Heart left ventricle (tissue), 16 donors: ENCODE measurements around the gene CASZ1. TPM values are rescaled to one million over a fixed set of nuclear protein-coding genes. Genes with fewer than 3 reads are reported as not detected.

Source experiments
- ATAC-seq, 4 donors: fragments of 200-7000 bp; cut with Tn5 transposase; one replicate each; pipeline ENCODE4 v1.9.1; 2020 to 2022; ENCODE audit warnings: moderate library complexity in 4 of 4, mild to moderate bottlenecking in 3 of 4, moderate number of reproducible peaks in 1 of 4
- DNase-seq, 5 donors: peaks; one replicate each; pipeline ENCODE4 v3.0.0-alpha.2; 2020
- H3K27ac ChIP-seq, 12 donors: fragments of 200-600 bp; sonication (generic) in 4 of 12; one replicate each; pipeline versions ENCODE4 v1.5.0 to v1.8.0; 2016 to 2022; ENCODE audit warnings: mild to moderate bottlenecking in 2 of 12
- H3K27me3 ChIP-seq, 9 donors: fragments of 200-600 bp; sonication (generic) in 2 of 9; one replicate each; pipeline versions ENCODE4 v1.5.1 to v1.8.0; 2016 to 2022; ENCODE audit warnings: mild to moderate bottlenecking in 3 of 9
- H3K36me3 ChIP-seq, 9 donors: fragments of 200-600 bp; sonication (generic) in 2 of 9; one replicate each; pipeline versions ENCODE4 v1.5.0 to v1.8.0; 2018 to 2022; ENCODE audit warnings: mild to moderate bottlenecking in 2 of 9
- H3K4me1 ChIP-seq, 12 donors: fragments of 200-600 bp; sonication (generic) in 4 of 12; one replicate each; pipeline versions ENCODE4 v1.5.0 to v1.8.0; 2016 to 2022; ENCODE audit warnings: mild to moderate bottlenecking in 3 of 12
- H3K4me3 ChIP-seq, 12 donors: fragments of 200-600 bp; sonication (generic) in 4 of 12; one replicate each; pipeline versions ENCODE4 v1.5.0 to v1.8.0; 2017 to 2022; ENCODE audit warnings: mild to moderate bottlenecking in 9 of 12, moderate library complexity in 4 of 12
- H3K9me3 ChIP-seq, 12 donors: fragments of 200-600 bp; sonication (generic) in 4 of 12; one replicate each; pipeline versions ENCODE4 v1.5.0 to v1.8.0; 2016 to 2022; ENCODE audit warnings: mild to moderate bottlenecking in 1 of 12
- CTCF ChIP-seq, 12 donors: fragments of 200-600 bp; sonication (generic) in 4 of 12; IDR thresholded peaks; one replicate each; pipeline versions ENCODE4 v1.5.0 to v1.8.0; 2018 to 2022; ENCODE audit warnings: antibody characterized with exemption in 12 of 12, mild to moderate bottlenecking in 5 of 12
- POLR2A ChIP-seq, 2 donors: fragments of 450-650 bp; IDR thresholded peaks; one replicate each; pipeline ENCODE4 v1.6.1; 2017; ENCODE audit warnings: antibody characterized with exemption in 2 of 2, mild to moderate bottlenecking in 2 of 2, moderate library complexity in 2 of 2
- WGBS, 4 donors: extraction: QIAGEN DNeasy Blood & Tissue Kit in 2 of 4; methylation state at CpG; one replicate each; pipeline versions ENCODE4 v1.1.5 to v1.1.7; 2013 to 2018; 5-methylcytosine and 5-hydroxymethylcytosine counted together
- intact Hi-C, 10 donors: fragments of 100-400 bp; cut with DNase I; formaldehyde crosslinking; loops; one replicate each; pipeline versions ENCODE4 v1.11.1 to v1.14.2; 2022
- polyA plus RNA-seq, 2 donors: library from polyadenylated mRNA; stranded (reverse); fragments of 200-250 nt; gene quantifications; one replicate each; pipeline ENCODE4 v1.2.3, GENCODE V29; 2013
- total RNA-seq, 9 donors: library from RNA; depleted of rRNA in 2 of 9; stranded (reverse); fragments of >200 nt in 2 of 9; fragmentation: NEBNext Ultra II Directional in 3 of 9; extraction: Animal tissue kit (Norgen Biotek cat#: 25700) in 3 of 9; gene quantifications; one replicate each; pipeline versions ENCODE4 v1.1.0 to v1.2.4, GENCODE V29; 2016 to 2023
- donor health status: ischemic (EF 13 %, LVEDD 7.1; RV severe dilation, severe dysfunction).
- donor health status: healthy with polysubstance abuse.
- donor health status: DM: no; HTN: yes; CAD: no.
- donor health status: DM: no; HTN: no; CAD: no.
- donor health status: ischemic (EF 25% LVEDD 6.9; RV normal size, moderate dysfunction).
- donor health status: ischemic (EF 25% LVEDD 5.7; RV mildly dilated, moderate dysfunction).
- donor health status: healthy.
- donor health status: DM: yes; HTN: yes; CAD: no.
- donor health status: ischemic (EF 35%, LVEDD 5.7; RV mildly dilated, moderate dysfunction).
- donor health status: nonischemic (EF 11% LVEDD 7.7; RV severe dilation, severe dysfunction).
- donor health status: DM: yes; HTN: yes; CAD: no.
- donor health status: PGD.
- donor health status: ischemic (EF 29% LVEDD 5.4; RV normal size, mild dysfunction).
- donor health status: nonischemic (EF 23%, LVEDD 6.1; RV moderate dilation, normal function).

The CASZ1 gene
- total and polyA plus RNA-seq, 11 donors, result 28.8 to 84.9 (median 55.0) TPM

GRCh38 chr1:10771789-10772188 is 24.7 kb downstream of the CASZ1 start:
- Histone ChIP-seq H3K27me3 (no peaks in the 10 kb centered on the region), H3K4me3 (no peak overlapping the region), H3K36me3 (no peaks in the 10 kb centered on the region), H3K4me1 (peaks cover 0 to 80% (median 34%) of the 10 kb centered on the region in 12 donors), H3K9me3 (no peaks in the 10 kb centered on the region), H3K27ac (peak overlapping the region in 1 of 12 donors; percentile 2)
- intact Hi-C loops, result no loop called here
- WGBS, 4 donors, result 42 to 60% (median 55%) methylated on average over 7 to 8 of the region's 8 CpGs
- TF ChIP-seq POLR2A (IDR thresholded peaks at IDR 0.05) (no peak), CTCF (IDR thresholded peaks at IDR 0.05) (no peak)
- DNase-seq (peak in 2 of 5 donors; percentile 17 to 25), ATAC-seq (no peak)

GRCh38 chr1:10768552-10768951 is 27.9 kb downstream of the CASZ1 start:
- 89 to 95% (median 92%) methylated on average over 4 to 7 of the region's 7 CpGs for WGBS, 4 donors
- Histone ChIP-seq H3K27me3 (no peaks in the 10 kb centered on the region), H3K36me3 (no peaks in the 10 kb centered on the region), H3K4me3 (no peak overlapping the region), H3K9me3 (no peaks in the 10 kb centered on the region), H3K4me1 (peaks cover 4 to 80% (median 45%) of the 10 kb centered on the region in 12 donors), H3K27ac (no peak overlapping the region)
- intact Hi-C loops, result no loop called here
- no peak for ATAC-seq
- DNase-seq, result peak in 2 of 5 donors; percentile 15
- no peak for TF ChIP-seq POLR2A (IDR thresholded peaks at IDR 0.05)

- H3K27me3 ChIP-seq, result no peaks in the 10 kb centered on the region
- TF ChIP-seq CTCF (IDR thresholded peaks at IDR 0.05) (no peak), POLR2A (IDR thresholded peaks at IDR 0.05) (no peak)
- ATAC-seq (no peak), DNase-seq (no peak)
- 54 to 80% (median 65%) methylated on average over 8 to 9 of the region's 9 CpGs for WGBS, 4 donors
- no peaks in the 10 kb centered on the region for H3K9me3 ChIP-seq
- H3K36me3 ChIP-seq, result no peaks in the 10 kb centered on the region
- peak overlapping the region in 4 of 12 donors; percentile 9 to 38 (median 22) for H3K27ac ChIP-seq
- no peak overlapping the region for H3K4me3 ChIP-seq
- intact Hi-C loops, result no loop called here
- H3K4me1 ChIP-seq, result peaks cover 3 to 80% (median 52%) of the 10 kb centered on the region in 12 donors
Observed at GRCh38 chr1:10767282-10767681, 29.2 kb downstream of the CASZ1 start.

- peak; percentile 7 to 26 (median 17) for ATAC-seq
- no peak for DNase-seq
- Histone ChIP-seq H3K27me3 (no peaks in the 10 kb centered on the region), H3K27ac (peak overlapping the region in 9 of 12 donors; percentile 4 to 86 (median 39)), H3K36me3 (no peaks in the 10 kb centered on the region), H3K4me3 (no peak overlapping the region), H3K9me3 (no peaks in the 10 kb centered on the region), H3K4me1 (peaks cover 3 to 80% (median 59%) of the 10 kb centered on the region in 12 donors)
- intact Hi-C loops, result no loop called here
- no peak for TF ChIP-seq CTCF (IDR thresholded peaks at IDR 0.05)
- WGBS, 4 donors, result 37 to 42% (median 39%) methylated on average over 17 of the region's 17 CpGs
Observed at GRCh38 chr1:10765734-10766478, 30.5 kb downstream of the CASZ1 start.
